GM21576 (cell line): ENCODE results near the gene OTULIN.

Experiments
- ATAC-seq: cut with Tn5 transposase; IDR thresholded peaks from one replicate; pipeline ENCODE4 v1.9.1; 2021; ENCODE audit warnings: mild to moderate bottlenecking, moderate library complexity; ENCODE audit not compliant: unreplicated experiment

OTULIN gene

GRCh38 chr5:14738050-14738449 is 73.5 kb downstream of the OTULIN start:
- no peak for ATAC-seq

- ATAC-seq: no peak
Measured at GRCh38 chr5:14739538-14739937, 75.0 kb downstream of the OTULIN start.

- no peak for ATAC-seq
Measured at GRCh38 chr5:14739981-14740380, 75.5 kb downstream of the OTULIN start.

- no peak for ATAC-seq
Measured at GRCh38 chr5:14741131-14741530, 76.6 kb downstream of the OTULIN start.

GRCh38 chr5:14741801-14742440 is 77.4 kb downstream of the OTULIN start:
- ATAC-seq: no peak

GRCh38 chr5:14742498-14742897 is 78.0 kb downstream of the OTULIN start:
- ATAC-seq: no peak

GRCh38 chr5:14743601-14744295 is 79.2 kb downstream of the OTULIN start:
- no peak for ATAC-seq

- ATAC-seq: no peak
Measured at GRCh38 chr5:14744296-14745187, 80.0 kb downstream of the OTULIN start.

- no peak for ATAC-seq
Measured at GRCh38 chr5:14745188-14745563, 80.7 kb downstream of the OTULIN start.

- no peak for ATAC-seq
Measured at GRCh38 chr5:14745753-14746152, 81.2 kb downstream of the OTULIN start.

- ATAC-seq: no peak
Measured at GRCh38 chr5:14748180-14748900, 83.8 kb downstream of the OTULIN start.
